Measurements from ENCODE around the gene PIP5K1B.

DNA sequence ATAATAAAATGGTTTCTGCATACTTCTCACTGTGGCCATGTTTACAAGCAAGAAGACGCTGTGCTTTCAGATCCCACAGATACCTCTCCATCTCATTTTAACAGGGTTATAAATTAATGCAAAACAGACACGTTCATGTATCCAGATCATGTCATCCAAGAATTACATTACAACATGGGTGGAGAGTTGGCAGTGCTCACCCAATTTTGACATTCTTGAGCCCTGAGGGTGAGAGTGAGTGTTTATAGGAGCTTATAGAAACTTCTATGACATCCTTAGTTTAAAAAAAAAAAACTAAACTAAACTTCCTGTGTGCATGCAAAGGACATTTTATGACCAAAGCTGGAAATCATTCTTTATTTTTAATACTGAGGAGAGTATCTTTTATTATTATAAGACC, 299.8 kb downstream of the PIP5K1B start:
- TF ChIP-seq, protein P1, sequence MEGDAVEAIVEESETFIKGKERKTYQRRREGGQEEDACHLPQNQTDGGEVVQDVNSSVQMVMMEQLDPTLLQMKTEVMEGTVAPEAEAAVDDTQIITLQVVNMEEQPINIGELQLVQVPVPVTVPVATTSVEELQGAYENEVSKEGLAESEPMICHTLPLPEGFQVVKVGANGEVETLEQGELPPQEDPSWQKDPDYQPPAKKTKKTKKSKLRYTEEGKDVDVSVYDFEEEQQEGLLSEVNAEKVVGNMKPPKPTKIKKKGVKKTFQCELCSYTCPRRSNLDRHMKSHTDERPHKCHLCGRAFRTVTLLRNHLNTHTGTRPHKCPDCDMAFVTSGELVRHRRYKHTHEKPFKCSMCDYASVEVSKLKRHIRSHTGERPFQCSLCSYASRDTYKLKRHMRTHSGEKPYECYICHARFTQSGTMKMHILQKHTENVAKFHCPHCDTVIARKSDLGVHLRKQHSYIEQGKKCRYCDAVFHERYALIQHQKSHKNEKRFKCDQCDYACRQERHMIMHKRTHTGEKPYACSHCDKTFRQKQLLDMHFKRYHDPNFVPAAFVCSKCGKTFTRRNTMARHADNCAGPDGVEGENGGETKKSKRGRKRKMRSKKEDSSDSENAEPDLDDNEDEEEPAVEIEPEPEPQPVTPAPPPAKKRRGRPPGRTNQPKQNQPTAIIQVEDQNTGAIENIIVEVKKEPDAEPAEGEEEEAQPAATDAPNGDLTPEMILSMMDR (conservative IDR thresholded peaks at IDR 0.05 in 1 of 2, IDR thresholded peaks at IDR 0.05 in 1 of 2; ENCODE audit: low read depth in 1 of 2, low read length in 2 of 2) = no peak
- TF ChIP-seq EZH2 (IDR thresholded peaks at IDR 0.05; ENCODE audit: low read length, missing control alignments) = no peak

Measured in fibroblast of lung (primary cell).